ENCODE data around the gene ACVR1B. TPM values are rescaled to one million over a fixed set of nuclear protein-coding genes. Genes with fewer than 3 reads are reported as not detected.

The ACVR1B gene
- total RNA-seq, 3 donors from 2014 or later (not counting 1 experiment from before 2014, with no cell fraction given): 5.9 to 9.6 (median 6.6) TPM

DNA sequence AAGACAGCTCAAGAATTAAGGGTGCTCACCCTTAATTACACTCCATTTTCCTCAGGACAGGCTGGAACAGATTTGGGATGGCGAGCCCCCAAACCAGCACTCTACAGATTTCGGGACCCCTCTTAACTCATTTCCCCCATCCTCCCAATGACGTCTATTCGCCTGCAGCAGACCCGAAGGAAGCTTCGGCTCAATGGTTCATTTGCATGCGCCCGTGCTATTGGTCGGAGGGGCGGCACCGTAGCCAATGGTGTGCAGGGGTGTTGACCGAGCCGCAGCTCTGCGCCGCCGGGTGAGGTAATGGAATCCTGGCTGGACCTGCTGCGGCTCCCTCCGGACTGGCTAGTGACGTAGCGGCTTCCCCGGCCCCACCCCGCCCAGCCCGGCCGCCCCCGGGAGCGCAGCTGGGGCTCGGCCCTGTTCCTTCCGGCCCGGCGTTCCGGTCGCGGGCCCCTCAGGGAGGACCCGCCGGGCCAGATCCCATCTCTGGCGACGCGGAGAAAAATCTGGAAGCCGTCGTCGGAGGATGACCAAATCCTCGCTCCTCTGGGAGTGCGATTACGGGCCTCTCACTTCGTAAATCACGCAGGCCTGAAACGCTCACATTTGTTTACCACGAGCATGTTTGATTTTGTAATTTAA is 81.4 kb downstream of the ACVR1B start:
- H3K36me3 ChIP-seq (ENCODE audit: control insufficient read depth, insufficient read depth, low read length): no peaks in the 10 kb centered on the region
- intact Hi-C loops (cut with micrococcal nuclease): no loop called here
- H3K4me1 ChIP-seq (ENCODE audit: control insufficient read depth, insufficient read depth, low read length): peaks cover 38% of the 10 kb centered on the region
- no peaks in the 10 kb centered on the region for H3K9me3 ChIP-seq (ENCODE audit: control insufficient read depth, insufficient read depth, low read length)
- Mint-ChIP-seq H3K9me3 (no peaks in the 10 kb centered on the region), H3K27ac (peak overlapping the region; percentile 84 to 87), H3K4me3 (peak overlapping the region; percentile 77), H3K27me3 (ENCODE audit: low read depth in 2 of 2) (peaks cover 0 to 9% of the 10 kb centered on the region in 2 donors), H3K36me3 (no peaks in the 10 kb centered on the region), H3K4me1 (peaks cover 6 to 21% of the 10 kb centered on the region in 2 donors)
- TF ChIP-seq, protein P1, sequence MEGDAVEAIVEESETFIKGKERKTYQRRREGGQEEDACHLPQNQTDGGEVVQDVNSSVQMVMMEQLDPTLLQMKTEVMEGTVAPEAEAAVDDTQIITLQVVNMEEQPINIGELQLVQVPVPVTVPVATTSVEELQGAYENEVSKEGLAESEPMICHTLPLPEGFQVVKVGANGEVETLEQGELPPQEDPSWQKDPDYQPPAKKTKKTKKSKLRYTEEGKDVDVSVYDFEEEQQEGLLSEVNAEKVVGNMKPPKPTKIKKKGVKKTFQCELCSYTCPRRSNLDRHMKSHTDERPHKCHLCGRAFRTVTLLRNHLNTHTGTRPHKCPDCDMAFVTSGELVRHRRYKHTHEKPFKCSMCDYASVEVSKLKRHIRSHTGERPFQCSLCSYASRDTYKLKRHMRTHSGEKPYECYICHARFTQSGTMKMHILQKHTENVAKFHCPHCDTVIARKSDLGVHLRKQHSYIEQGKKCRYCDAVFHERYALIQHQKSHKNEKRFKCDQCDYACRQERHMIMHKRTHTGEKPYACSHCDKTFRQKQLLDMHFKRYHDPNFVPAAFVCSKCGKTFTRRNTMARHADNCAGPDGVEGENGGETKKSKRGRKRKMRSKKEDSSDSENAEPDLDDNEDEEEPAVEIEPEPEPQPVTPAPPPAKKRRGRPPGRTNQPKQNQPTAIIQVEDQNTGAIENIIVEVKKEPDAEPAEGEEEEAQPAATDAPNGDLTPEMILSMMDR (IDR thresholded peaks at IDR 0.05): no peak
- ATAC-seq: peak; percentile 82 to 94 (median 83)
- peak overlapping the region; percentile 72 for H3K27ac ChIP-seq (ENCODE audit: low read length)
- peak; percentile 85 to 94 for DNase-seq
- peak overlapping the region; percentile 26 for H3K4me3 ChIP-seq (ENCODE audit: low read length)
- peaks cover 3% of the 10 kb centered on the region for H3K27me3 ChIP-seq (ENCODE audit: control insufficient read depth, insufficient read depth, low read length)
- WGBS (ENCODE audit: insufficient coverage): under 1% methylated on average over 48 of the region's 48 CpGs

DNA sequence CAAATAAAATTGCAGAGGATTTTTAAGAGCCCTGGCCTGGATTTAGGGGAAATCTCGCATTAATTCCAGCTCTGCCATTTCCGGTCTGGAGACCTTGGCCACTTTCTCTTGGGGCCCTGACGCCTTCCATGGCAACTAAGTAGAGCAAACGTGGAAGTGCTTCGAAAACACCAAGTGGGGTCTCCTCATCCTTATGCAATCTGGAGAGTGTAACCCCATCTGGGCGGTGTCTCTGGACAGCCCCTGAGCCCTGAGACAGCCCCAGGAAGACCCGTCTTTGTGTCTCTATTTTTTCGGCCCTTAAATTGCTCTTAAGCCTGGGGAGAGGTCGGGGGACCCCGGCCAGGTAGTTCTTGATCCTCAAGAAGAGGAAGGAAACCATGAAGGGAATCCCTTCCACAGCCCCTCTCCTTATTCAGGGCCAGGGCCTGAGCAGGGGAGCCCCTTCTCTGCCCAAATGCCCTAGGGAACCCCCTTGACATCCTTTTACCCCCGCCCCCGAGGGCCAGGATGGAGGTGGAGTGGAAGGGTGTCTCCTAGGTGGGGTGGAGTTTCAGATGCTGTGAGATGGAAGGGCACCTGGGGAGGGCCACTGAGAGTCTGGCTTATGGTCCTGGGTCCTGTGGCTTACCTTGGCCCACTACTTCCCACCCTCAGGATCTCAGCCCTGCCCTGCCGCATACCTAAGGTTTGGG is 82.1 kb downstream of the ACVR1B start:
- WGBS (ENCODE audit: insufficient coverage): 43% methylated on average over 11 of the region's 13 CpGs
- peak overlapping the region; percentile 77 for H3K4me3 Mint-ChIP-seq
- no peaks in the 10 kb centered on the region for H3K9me3 Mint-ChIP-seq
- TF ChIP-seq, protein P1 (IDR thresholded peaks at IDR 0.05): no peak
- H3K36me3 Mint-ChIP-seq: no peaks in the 10 kb centered on the region
- no peaks in the 10 kb centered on the region for H3K36me3 ChIP-seq (ENCODE audit: control insufficient read depth, insufficient read depth, low read length)
- peak overlapping the region; percentile 72 for H3K27ac ChIP-seq (ENCODE audit: low read length)
- H3K4me1 ChIP-seq (ENCODE audit: control insufficient read depth, insufficient read depth, low read length): peaks cover 38% of the 10 kb centered on the region
- peaks cover 0 to 11% of the 10 kb centered on the region in 2 donors for H3K27me3 Mint-ChIP-seq (ENCODE audit: low read depth in 2 of 2)
- H3K9me3 ChIP-seq (ENCODE audit: control insufficient read depth, insufficient read depth, low read length): no peaks in the 10 kb centered on the region
- peak overlapping the region; percentile 84 to 87 for H3K27ac Mint-ChIP-seq
- peak overlapping the region; percentile 26 for H3K4me3 ChIP-seq (ENCODE audit: low read length)
- H3K27me3 ChIP-seq (ENCODE audit: control insufficient read depth, insufficient read depth, low read length): peaks cover 3% of the 10 kb centered on the region
- intact Hi-C loops (cut with micrococcal nuclease): no loop called here
- no peak for DNase-seq
- H3K4me1 Mint-ChIP-seq: peaks cover 6 to 21% of the 10 kb centered on the region in 2 donors
- no peak for ATAC-seq

DNA sequence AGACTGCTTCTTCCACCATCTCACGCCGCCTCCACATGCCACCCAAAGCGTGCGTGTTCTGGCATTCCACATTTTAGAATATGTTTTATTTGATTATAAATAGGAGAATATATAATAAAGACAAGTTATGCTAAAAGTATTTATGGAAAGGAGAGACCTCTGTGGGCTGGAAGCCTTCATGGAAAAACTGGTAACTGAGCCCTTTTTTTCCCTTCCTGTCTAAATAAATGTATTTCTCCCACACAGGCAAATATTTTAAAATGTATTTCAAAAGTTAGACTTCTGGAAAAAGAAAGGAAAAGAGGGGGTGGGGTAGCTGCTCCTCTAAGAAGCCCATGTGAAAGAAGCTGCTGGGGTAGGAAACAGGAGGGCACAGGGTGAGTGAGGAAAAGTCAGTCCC is 83.7 kb downstream of the ACVR1B start:
- Histone ChIP-seq H3K36me3 (ENCODE audit: control insufficient read depth, insufficient read depth, low read length) (no peaks in the 10 kb centered on the region), H3K27ac (ENCODE audit: low read length) (no peak overlapping the region), H3K9me3 (ENCODE audit: control insufficient read depth, insufficient read depth, low read length) (no peaks in the 10 kb centered on the region), H3K27me3 (ENCODE audit: control insufficient read depth, insufficient read depth, low read length) (peaks cover 3% of the 10 kb centered on the region), H3K4me1 (ENCODE audit: control insufficient read depth, insufficient read depth, low read length) (peaks cover 38% of the 10 kb centered on the region), H3K4me3 (ENCODE audit: low read length) (no peak overlapping the region)
- DNase-seq (no peak), ATAC-seq (no peak)
- no peaks in the 10 kb centered on the region for H3K36me3 Mint-ChIP-seq
- H3K27me3 Mint-ChIP-seq (ENCODE audit: low read depth in 2 of 2): peaks cover 0 to 11% of the 10 kb centered on the region in 2 donors
- peak overlapping the region; percentile 35 for H3K4me3 Mint-ChIP-seq
- intact Hi-C loops (cut with micrococcal nuclease): no loop called here
- TF ChIP-seq, protein P1 (IDR thresholded peaks at IDR 0.05): no peak
- peaks cover 6 to 21% of the 10 kb centered on the region in 2 donors for H3K4me1 Mint-ChIP-seq
- WGBS (ENCODE audit: insufficient coverage): no CpG with 5 or more reads among the region's 4 CpGs
- H3K27ac Mint-ChIP-seq: peak overlapping the region; percentile 84 to 87
- H3K9me3 Mint-ChIP-seq: no peaks in the 10 kb centered on the region
